ENCODE results near the gene TJP1.

GRCh38 chr15:29682781-29683180 is 139.5 kb downstream of the TJP1 start:
- TF ChIP-seq EZH2 (IDR thresholded peaks at IDR 0.05; ENCODE audit: borderline replicate concordance) (no peak), CTCF (IDR thresholded peaks at IDR 0.05; ENCODE audit: poor library complexity) (no peak)
